DOHH2 (cell line): ENCODE data around the gene KRTAP10-5.

Experiments used
- H3F3A ChIP-seq: fragments of 200-600 bp; sonication (generic), shearing (Covaris generic); 2 replicates; pipeline ENCODE4 v1.6.0; 2016; ENCODE audit warnings: antibody characterized with exemption, mild to moderate bottlenecking; ENCODE audit not compliant: control insufficient read depth, insufficient read depth
- H3K27ac ChIP-seq: fragments of 200-600 bp; sonication (generic); 2 replicates; pipeline ENCODE4 v1.5.1; 2014; ENCODE audit warnings: low read depth, mild to moderate bottlenecking, low read length, moderate library complexity
- H3K27me3 ChIP-seq: fragments of 200-600 bp; sonication (generic); 2 replicates; pipeline ENCODE4 v1.6.1; 2014; ENCODE audit warnings: mild to moderate bottlenecking, low read length, mixed read lengths; ENCODE audit not compliant: control insufficient read depth
- H3K36me3 ChIP-seq: fragments of 200-600 bp; sonication (generic); 2 replicates; pipeline ENCODE4 v1.6.1; 2014; ENCODE audit warnings: mild to moderate bottlenecking, low read length, moderate library complexity, mixed read lengths; ENCODE audit not compliant: control insufficient read depth
- H3K4me1 ChIP-seq: fragments of 200-600 bp; sonication (generic); 2 replicates; pipeline ENCODE4 v1.6.1; 2014; ENCODE audit warnings: mild to moderate bottlenecking, low read length, mixed read lengths; ENCODE audit not compliant: control insufficient read depth
- H3K4me2 ChIP-seq: fragments of 200-600 bp; sonication (generic); 2 replicates; pipeline ENCODE4 v1.6.0; 2014; ENCODE audit warnings: mild to moderate bottlenecking, low read length, moderate library complexity
- H3K4me3 ChIP-seq: fragments of 200-600 bp; sonication (generic); 2 replicates; pipeline ENCODE4 v1.5.1; 2014; ENCODE audit warnings: mild to moderate bottlenecking, low read length, mixed read lengths
- H3K79me2 ChIP-seq: fragments of 200-600 bp; sonication (generic); 2 replicates; pipeline ENCODE4 v1.6.1; 2014; ENCODE audit warnings: mild to moderate bottlenecking, low read length, mixed read lengths; ENCODE audit not compliant: control insufficient read depth
- H3K9me2 ChIP-seq: fragments of 200-600 bp; sonication (generic); replicated peaks from 2 replicates; pipeline ENCODE4 v1.6.1; 2014; ENCODE audit warnings: mild to moderate bottlenecking, low read length, mixed read lengths; ENCODE audit not compliant: control insufficient read depth
- H3K9me3 ChIP-seq: fragments of 200-600 bp; sonication (generic); 2 replicates; pipeline ENCODE4 v1.6.1; 2014; ENCODE audit warnings: antibody characterized with exemption, low read length, mixed read lengths; ENCODE audit not compliant: control insufficient read depth, insufficient read depth
- H4K20me1 ChIP-seq: fragments of 200-600 bp; sonication (generic); 2 replicates; pipeline ENCODE4 v1.6.0; 2014; ENCODE audit warnings: low read depth, mild to moderate bottlenecking, antibody characterized with exemption, low read length, moderate library complexity; ENCODE audit not compliant: control insufficient read depth, insufficient read depth
- CTCF ChIP-seq: fragments of 200-600 bp; sonication (generic); IDR thresholded peaks from one replicate; pipeline ENCODE4 v1.5.1; 2014; ENCODE audit warnings: antibody characterized with exemption, mild to moderate bottlenecking, low read depth, low read length; ENCODE audit not compliant: poor library complexity, severe bottlenecking
- EZH2phosphoT487 ChIP-seq: fragments of 200-600 bp; sonication (generic); IDR thresholded peaks from 2 replicates; pipeline ENCODE4 v1.6.1; 2017; ENCODE audit warnings: borderline replicate concordance, mild to moderate bottlenecking, antibody characterized with exemption, low read length, moderate library complexity, mixed read lengths

The KRTAP10-5 gene

GRCh38 chr21:44626673-44627143, 46.3 kb upstream of the KRTAP10-5 start, which contains the start of gene KRTAP10-9:
TSS of gene KRTAP10-9 (plus strand) at chr21:44627093. CDS start at chr21:44627172, 79 bp downstream.
- H3F3A ChIP-seq: no peaks in the 10 kb centered on the region
- H3K9me2 ChIP-seq: no peaks in the 10 kb centered on the region
- H3K36me3 ChIP-seq: no peaks in the 10 kb centered on the region
- H4K20me1 ChIP-seq: no peaks in the 10 kb centered on the region
- H3K79me2 ChIP-seq: no peaks in the 10 kb centered on the region
- no peak within 1 kb of the TSS for H3K27ac ChIP-seq
- H3K4me2 ChIP-seq: no peak within 1 kb of the TSS
- TF ChIP-seq EZH2phosphoT487 (no peak), CTCF (no peak)
- H3K27me3 ChIP-seq: no peaks in the 10 kb centered on the region
- H3K4me1 ChIP-seq: peaks cover 12% of the 10 kb centered on the region
- H3K4me3 ChIP-seq: no peak within 1 kb of the TSS
- H3K9me3 ChIP-seq: peaks cover 49% of the 10 kb centered on the region

- Histone ChIP-seq H3F3A (no peaks in the 10 kb centered on the region), H3K4me1 (peaks cover 12% of the 10 kb centered on the region), H3K79me2 (no peaks in the 10 kb centered on the region), H3K4me2 (no peak overlapping the region), H3K36me3 (no peaks in the 10 kb centered on the region), H4K20me1 (no peaks in the 10 kb centered on the region), H3K9me3 (peaks cover 49% of the 10 kb centered on the region), H3K9me2 (no peaks in the 10 kb centered on the region), H3K4me3 (no peak overlapping the region), H3K27ac (no peak overlapping the region), H3K27me3 (no peaks in the 10 kb centered on the region)
- TF ChIP-seq EZH2phosphoT487 (no peak), CTCF (no peak)
Measured at GRCh38 chr21:44626262-44626661, 45.9 kb upstream of the KRTAP10-5 start.

- H3K27ac ChIP-seq: no peak overlapping the region
- H3K36me3 ChIP-seq: no peaks in the 10 kb centered on the region
- no peak overlapping the region for H3K4me2 ChIP-seq
- H3K4me1 ChIP-seq: peaks cover 12% of the 10 kb centered on the region
- peaks cover 46% of the 10 kb centered on the region for H3K9me3 ChIP-seq
- TF ChIP-seq CTCF: no peak
- TF ChIP-seq EZH2phosphoT487: no peak
- no peaks in the 10 kb centered on the region for H3K9me2 ChIP-seq
- no peaks in the 10 kb centered on the region for H3K79me2 ChIP-seq
- no peaks in the 10 kb centered on the region for H3F3A ChIP-seq
- no peak overlapping the region for H3K4me3 ChIP-seq
- H3K27me3 ChIP-seq: no peaks in the 10 kb centered on the region
- no peaks in the 10 kb centered on the region for H4K20me1 ChIP-seq
Measured at GRCh38 chr21:44625756-44626155, 45.4 kb upstream of the KRTAP10-5 start.

GRCh38 chr21:44623575-44623974, 43.2 kb upstream of the KRTAP10-5 start:
- Histone ChIP-seq H3K4me2 (no peak overlapping the region), H3K79me2 (no peaks in the 10 kb centered on the region), H3F3A (no peaks in the 10 kb centered on the region), H3K9me2 (no peaks in the 10 kb centered on the region), H4K20me1 (no peaks in the 10 kb centered on the region), H3K27me3 (no peaks in the 10 kb centered on the region), H3K9me3 (peaks cover 36% of the 10 kb centered on the region), H3K4me1 (peaks cover 7% of the 10 kb centered on the region), H3K4me3 (no peak overlapping the region), H3K36me3 (no peaks in the 10 kb centered on the region), H3K27ac (no peak overlapping the region)
- TF ChIP-seq CTCF (no peak), EZH2phosphoT487 (no peak)
